ENCODE results near the gene HLF. TPM values are rescaled to one million over a fixed set of nuclear protein-coding genes. Genes with fewer than 3 reads are reported as not detected.
A peak's percentile ranks its signal among the peaks of the same experiment; 100 is the strongest.

HLF gene
- total RNA-seq, 3 donors from 2014 or later = 1.3 to 34.9 (median 3.5) TPM

- intact Hi-C loops (cut with DNase I, micrococcal nuclease) = no loop called here
- H3K4me3 ChIP-seq = no peak overlapping the region
- H3K4me1 ChIP-seq (ENCODE audit: low read depth) = no peaks in the 10 kb centered on the region
- peak in 1 of 3 donors; percentile 26 for DNase-seq
- peak; percentile 39 for ATAC-seq
- no peaks in the 10 kb centered on the region for H3K36me3 ChIP-seq (ENCODE audit: low read depth)
- no peak for TF ChIP-seq CTCF (IDR thresholded peaks at IDR 0.05)
- H3K9me3 ChIP-seq = no peaks in the 10 kb centered on the region
Observed at GRCh38 chr17:55273579-55274354, 9.0 kb downstream of the HLF start.

GRCh38 chr17:55274355-55275255, 9.8 kb downstream of the HLF start:
- TF ChIP-seq CTCF (IDR thresholded peaks at IDR 0.05) = no peak
- Histone ChIP-seq H3K36me3 (ENCODE audit: low read depth) (no peaks in the 10 kb centered on the region), H3K4me1 (ENCODE audit: low read depth) (no peaks in the 10 kb centered on the region), H3K4me3 (no peak overlapping the region), H3K9me3 (no peaks in the 10 kb centered on the region)
- ATAC-seq (no peak), DNase-seq (no peak)
- intact Hi-C loops (cut with DNase I, micrococcal nuclease) = no loop called here

GRCh38 chr17:55275894-55276804, 11.4 kb downstream of the HLF start:
- no peak overlapping the region for H3K4me3 ChIP-seq
- DNase-seq = no peak
- no peaks in the 10 kb centered on the region for H3K36me3 ChIP-seq (ENCODE audit: low read depth)
- intact Hi-C loops (cut with DNase I, micrococcal nuclease) = no loop called here
- no peaks in the 10 kb centered on the region for H3K4me1 ChIP-seq (ENCODE audit: low read depth)
- no peak for TF ChIP-seq CTCF (IDR thresholded peaks at IDR 0.05)
- no peaks in the 10 kb centered on the region for H3K9me3 ChIP-seq
- ATAC-seq = peak; percentile 20

GRCh38 chr17:55278173-55278961, 13.6 kb downstream of the HLF start:
- Histone ChIP-seq H3K36me3 (ENCODE audit: low read depth) (no peaks in the 10 kb centered on the region), H3K4me3 (no peak overlapping the region), H3K4me1 (ENCODE audit: low read depth) (no peaks in the 10 kb centered on the region), H3K9me3 (no peaks in the 10 kb centered on the region)
- TF ChIP-seq CTCF (IDR thresholded peaks at IDR 0.05) = no peak
- ATAC-seq (no peak), DNase-seq (no peak)
- intact Hi-C loops (cut with DNase I, micrococcal nuclease) = no loop called here

Data from mucosa of descending colon (tissue), 3 donors.